HepG2 (cell line): ENCODE data around the gene ZBP1. TPM values are rescaled to one million over a fixed set of nuclear protein-coding genes. Genes with fewer than 3 reads are reported as not detected.

Experiments
- PITX1 ChIP-seq: sonication (generic); formaldehyde crosslinking; IDR thresholded peaks from 2 replicates; pipeline ENCODE4 v1.5.1; 2020; ENCODE audit warnings: mild to moderate bottlenecking, missing genetic modification reagents
- SATB2 ChIP-seq: sonication (generic); formaldehyde crosslinking; IDR thresholded peaks from 2 replicates; pipeline ENCODE4 v1.5.0; 2020; ENCODE audit warnings: missing genetic modification reagents
- ZNF335 ChIP-seq: sonication (generic); formaldehyde crosslinking; IDR thresholded peaks from 2 replicates; pipeline ENCODE4 v1.4.0; 2020; ENCODE audit warnings: missing genetic modification reagents
- ZNF501 ChIP-seq: sonication (generic); formaldehyde crosslinking; IDR thresholded peaks from 2 replicates; pipeline ENCODE4 v1.5.1; 2020; ENCODE audit warnings: mild to moderate bottlenecking, moderate library complexity, missing genetic modification reagents
- ZNF550 ChIP-seq: sonication (generic); formaldehyde crosslinking; IDR thresholded peaks from 2 replicates; pipeline ENCODE4 v1.4.0; 2020; ENCODE audit warnings: mild to moderate bottlenecking, missing genetic modification reagents, borderline replicate concordance
- ZNF781 ChIP-seq: sonication (generic); formaldehyde crosslinking; IDR thresholded peaks from 2 replicates; pipeline ENCODE4 v1.5.1; 2020; ENCODE audit warnings: borderline replicate concordance, mild to moderate bottlenecking, missing genetic modification reagents; ENCODE audit errors: not compliant biosample characterization
- polyA plus RNA-seq, 8 experiments: library from polyadenylated mRNA; depleted of rRNA in 3 of 8; stranded (reverse) in 7 of 8; unstranded in 1 of 8; fragments of >200 nt; fragmentation: Illumina TruSeq in 4 of 8; extraction: Trizol in 4 of 8; gene quantifications; 2 replicates each; pipeline versions ENCODE4 v1.2.1 to v1.2.3, GENCODE V29; 2011 to 2016; ENCODE audit warnings: low read depth in 4 of 8, missing spikeins in 1 of 8, mixed read lengths in 1 of 8; ENCODE audit not compliant: insufficient read depth in 1 of 8
- total RNA-seq, 5 experiments: library from RNA; depleted of rRNA; stranded (reverse); fragments of >200 nt; fragmentation: Illumina TruSeq; extraction: Trizol; gene quantifications; 2 replicates each; pipeline ENCODE4 v1.2.3, GENCODE V29; 2016; ENCODE audit warnings: low read depth in 1 of 5
- TF ChIP-seq, protein P1 (sequence below): IDR thresholded peaks from 2 replicates; pipeline ENCODE4 v1.6.1; 2016; ENCODE audit warnings: low read depth, missing genetic modification reagents, missing compliant biosample characterization
- TF ChIP-seq, protein P2 (sequence below): sonication (generic); formaldehyde crosslinking; conservative IDR thresholded peaks from 2 replicates; pipeline ENCODE4 v1.4.0; 2020; ENCODE audit warnings: mild to moderate bottlenecking, missing genetic modification reagents, moderate library complexity
- TF ChIP-seq, protein P3 (sequence below), 2 experiments: fragments of 450-650 bp in 1 of 2; sonication (generic) in 1 of 2; formaldehyde crosslinking in 1 of 2; IDR thresholded peaks; 2 replicates each; pipeline versions ENCODE4 v1.6.1 to v1.8.0; 2016 to 2022; ENCODE audit warnings: antibody characterized with exemption in 1 of 2, mild to moderate bottlenecking in 1 of 2, missing genetic modification reagents in 1 of 2

The ZBP1 gene
- total and polyA plus RNA-seq, 2 of the 13 experiments (the other 11 are each of a cell fraction or from before 2014, with no cell fraction given): not detected

DNA sequence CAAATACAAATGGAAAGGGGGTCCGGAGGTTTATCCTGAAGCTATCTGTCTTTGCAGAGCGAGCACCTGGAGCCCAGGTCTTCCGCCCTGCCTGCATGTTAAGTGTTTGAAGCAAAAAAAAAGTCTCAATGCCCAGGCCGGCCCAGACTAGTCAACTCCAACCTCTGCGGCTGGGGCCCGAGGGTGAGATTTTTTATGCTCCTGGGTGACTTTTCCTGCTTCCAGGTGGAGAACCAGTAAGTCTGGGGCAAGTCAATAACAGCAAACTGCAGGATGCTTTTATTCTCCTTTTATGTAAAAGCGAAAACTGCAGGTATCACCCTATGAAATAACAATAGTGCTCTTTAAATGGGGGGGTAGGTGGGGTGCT lies 2.0 kb upstream of the ZBP1 start (continued):
- TF ChIP-seq, protein P1, sequence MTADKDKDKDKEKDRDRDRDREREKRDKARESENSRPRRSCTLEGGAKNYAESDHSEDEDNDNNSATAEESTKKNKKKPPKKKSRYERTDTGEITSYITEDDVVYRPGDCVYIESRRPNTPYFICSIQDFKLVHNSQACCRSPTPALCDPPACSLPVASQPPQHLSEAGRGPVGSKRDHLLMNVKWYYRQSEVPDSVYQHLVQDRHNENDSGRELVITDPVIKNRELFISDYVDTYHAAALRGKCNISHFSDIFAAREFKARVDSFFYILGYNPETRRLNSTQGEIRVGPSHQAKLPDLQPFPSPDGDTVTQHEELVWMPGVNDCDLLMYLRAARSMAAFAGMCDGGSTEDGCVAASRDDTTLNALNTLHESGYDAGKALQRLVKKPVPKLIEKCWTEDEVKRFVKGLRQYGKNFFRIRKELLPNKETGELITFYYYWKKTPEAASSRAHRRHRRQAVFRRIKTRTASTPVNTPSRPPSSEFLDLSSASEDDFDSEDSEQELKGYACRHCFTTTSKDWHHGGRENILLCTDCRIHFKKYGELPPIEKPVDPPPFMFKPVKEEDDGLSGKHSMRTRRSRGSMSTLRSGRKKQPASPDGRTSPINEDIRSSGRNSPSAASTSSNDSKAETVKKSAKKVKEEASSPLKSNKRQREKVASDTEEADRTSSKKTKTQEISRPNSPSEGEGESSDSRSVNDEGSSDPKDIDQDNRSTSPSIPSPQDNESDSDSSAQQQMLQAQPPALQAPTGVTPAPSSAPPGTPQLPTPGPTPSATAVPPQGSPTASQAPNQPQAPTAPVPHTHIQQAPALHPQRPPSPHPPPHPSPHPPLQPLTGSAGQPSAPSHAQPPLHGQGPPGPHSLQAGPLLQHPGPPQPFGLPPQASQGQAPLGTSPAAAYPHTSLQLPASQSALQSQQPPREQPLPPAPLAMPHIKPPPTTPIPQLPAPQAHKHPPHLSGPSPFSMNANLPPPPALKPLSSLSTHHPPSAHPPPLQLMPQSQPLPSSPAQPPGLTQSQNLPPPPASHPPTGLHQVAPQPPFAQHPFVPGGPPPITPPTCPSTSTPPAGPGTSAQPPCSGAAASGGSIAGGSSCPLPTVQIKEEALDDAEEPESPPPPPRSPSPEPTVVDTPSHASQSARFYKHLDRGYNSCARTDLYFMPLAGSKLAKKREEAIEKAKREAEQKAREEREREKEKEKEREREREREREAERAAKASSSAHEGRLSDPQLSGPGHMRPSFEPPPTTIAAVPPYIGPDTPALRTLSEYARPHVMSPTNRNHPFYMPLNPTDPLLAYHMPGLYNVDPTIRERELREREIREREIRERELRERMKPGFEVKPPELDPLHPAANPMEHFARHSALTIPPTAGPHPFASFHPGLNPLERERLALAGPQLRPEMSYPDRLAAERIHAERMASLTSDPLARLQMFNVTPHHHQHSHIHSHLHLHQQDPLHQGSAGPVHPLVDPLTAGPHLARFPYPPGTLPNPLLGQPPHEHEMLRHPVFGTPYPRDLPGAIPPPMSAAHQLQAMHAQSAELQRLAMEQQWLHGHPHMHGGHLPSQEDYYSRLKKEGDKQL (CRISPR knock-in tag): no peak
- TF ChIP-seq, protein P2, sequence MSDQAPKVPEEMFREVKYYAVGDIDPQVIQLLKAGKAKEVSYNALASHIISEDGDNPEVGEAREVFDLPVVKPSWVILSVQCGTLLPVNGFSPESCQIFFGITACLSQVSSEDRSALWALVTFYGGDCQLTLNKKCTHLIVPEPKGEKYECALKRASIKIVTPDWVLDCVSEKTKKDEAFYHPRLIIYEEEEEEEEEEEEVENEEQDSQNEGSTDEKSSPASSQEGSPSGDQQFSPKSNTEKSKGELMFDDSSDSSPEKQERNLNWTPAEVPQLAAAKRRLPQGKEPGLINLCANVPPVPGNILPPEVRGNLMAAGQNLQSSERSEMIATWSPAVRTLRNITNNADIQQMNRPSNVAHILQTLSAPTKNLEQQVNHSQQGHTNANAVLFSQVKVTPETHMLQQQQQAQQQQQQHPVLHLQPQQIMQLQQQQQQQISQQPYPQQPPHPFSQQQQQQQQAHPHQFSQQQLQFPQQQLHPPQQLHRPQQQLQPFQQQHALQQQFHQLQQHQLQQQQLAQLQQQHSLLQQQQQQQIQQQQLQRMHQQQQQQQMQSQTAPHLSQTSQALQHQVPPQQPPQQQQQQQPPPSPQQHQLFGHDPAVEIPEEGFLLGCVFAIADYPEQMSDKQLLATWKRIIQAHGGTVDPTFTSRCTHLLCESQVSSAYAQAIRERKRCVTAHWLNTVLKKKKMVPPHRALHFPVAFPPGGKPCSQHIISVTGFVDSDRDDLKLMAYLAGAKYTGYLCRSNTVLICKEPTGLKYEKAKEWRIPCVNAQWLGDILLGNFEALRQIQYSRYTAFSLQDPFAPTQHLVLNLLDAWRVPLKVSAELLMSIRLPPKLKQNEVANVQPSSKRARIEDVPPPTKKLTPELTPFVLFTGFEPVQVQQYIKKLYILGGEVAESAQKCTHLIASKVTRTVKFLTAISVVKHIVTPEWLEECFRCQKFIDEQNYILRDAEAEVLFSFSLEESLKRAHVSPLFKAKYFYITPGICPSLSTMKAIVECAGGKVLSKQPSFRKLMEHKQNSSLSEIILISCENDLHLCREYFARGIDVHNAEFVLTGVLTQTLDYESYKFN (CRISPR knock-in tag): no peak
- TF ChIP-seq ZNF335 (no peak), ZNF501 (CRISPR knock-in tag) (no peak), SATB2 (CRISPR knock-in tag) (no peak), ZNF781 (no peak), PITX1 (no peak), ZNF550 (CRISPR knock-in tag) (no peak)
- TF ChIP-seq, protein P3, sequence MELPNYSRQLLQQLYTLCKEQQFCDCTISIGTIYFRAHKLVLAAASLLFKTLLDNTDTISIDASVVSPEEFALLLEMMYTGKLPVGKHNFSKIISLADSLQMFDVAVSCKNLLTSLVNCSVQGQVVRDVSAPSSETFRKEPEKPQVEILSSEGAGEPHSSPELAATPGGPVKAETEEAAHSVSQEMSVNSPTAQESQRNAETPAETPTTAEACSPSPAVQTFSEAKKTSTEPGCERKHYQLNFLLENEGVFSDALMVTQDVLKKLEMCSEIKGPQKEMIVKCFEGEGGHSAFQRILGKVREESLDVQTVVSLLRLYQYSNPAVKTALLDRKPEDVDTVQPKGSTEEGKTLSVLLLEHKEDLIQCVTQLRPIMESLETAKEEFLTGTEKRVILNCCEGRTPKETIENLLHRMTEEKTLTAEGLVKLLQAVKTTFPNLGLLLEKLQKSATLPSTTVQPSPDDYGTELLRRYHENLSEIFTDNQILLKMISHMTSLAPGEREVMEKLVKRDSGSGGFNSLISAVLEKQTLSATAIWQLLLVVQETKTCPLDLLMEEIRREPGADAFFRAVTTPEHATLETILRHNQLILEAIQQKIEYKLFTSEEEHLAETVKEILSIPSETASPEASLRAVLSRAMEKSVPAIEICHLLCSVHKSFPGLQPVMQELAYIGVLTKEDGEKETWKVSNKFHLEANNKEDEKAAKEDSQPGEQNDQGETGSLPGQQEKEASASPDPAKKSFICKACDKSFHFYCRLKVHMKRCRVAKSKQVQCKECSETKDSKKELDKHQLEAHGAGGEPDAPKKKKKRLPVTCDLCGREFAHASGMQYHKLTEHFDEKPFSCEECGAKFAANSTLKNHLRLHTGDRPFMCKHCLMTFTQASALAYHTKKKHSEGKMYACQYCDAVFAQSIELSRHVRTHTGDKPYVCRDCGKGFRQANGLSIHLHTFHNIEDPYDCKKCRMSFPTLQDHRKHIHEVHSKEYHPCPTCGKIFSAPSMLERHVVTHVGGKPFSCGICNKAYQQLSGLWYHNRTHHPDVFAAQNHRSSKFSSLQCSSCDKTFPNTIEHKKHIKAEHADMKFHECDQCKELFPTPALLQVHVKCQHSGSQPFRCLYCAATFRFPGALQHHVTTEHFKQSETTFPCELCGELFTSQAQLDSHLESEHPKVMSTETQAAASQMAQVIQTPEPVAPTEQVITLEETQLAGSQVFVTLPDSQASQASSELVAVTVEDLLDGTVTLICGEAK (IDR thresholded peaks at IDR 0.05): no peak
- TF ChIP-seq, protein P3 (CRISPR knock-in tag; IDR thresholded peaks at IDR 0.05): no peak
